K562 (cell line): Measurements from ENCODE around the gene ARL3. TPM values are rescaled to one million over a fixed set of nuclear protein-coding genes. Genes with fewer than 3 reads are reported as not detected.

Experiments used
- CBX1 ChIP-seq: sonication (generic); IDR thresholded peaks from 2 replicates; pipeline ENCODE4 v1.6.1; 2016; ENCODE audit warnings: antibody characterized with exemption, low read depth, mild to moderate bottlenecking
- CREB3 ChIP-seq: fragments of 450-650 bp; conservative IDR thresholded peaks from 2 replicates; pipeline ENCODE4 v1.6.1; 2016; ENCODE audit warnings: missing genetic modification characterization, low read depth, mild to moderate bottlenecking, missing compliant biosample characterization, moderate library complexity
- FOXA1 ChIP-seq: fragments of 450-650 bp; IDR thresholded peaks from 2 replicates; pipeline ENCODE4 v1.6.1; 2016; ENCODE audit warnings: mild to moderate bottlenecking, borderline replicate concordance
- MTA1 ChIP-seq: fragments of 450-650 bp; IDR thresholded peaks from 2 replicates; pipeline ENCODE4 v1.6.1; 2017; ENCODE audit warnings: borderline replicate concordance
- NCOA4 ChIP-seq: fragments of 450-650 bp; IDR thresholded peaks from 2 replicates; pipeline ENCODE4 v1.6.1; 2018; ENCODE audit warnings: mild to moderate bottlenecking; ENCODE audit not compliant: partially characterized antibody
- NFRKB ChIP-seq: fragments of 450-650 bp; IDR thresholded peaks from 2 replicates; pipeline ENCODE4 v1.6.1; 2016; ENCODE audit warnings: low read depth
- RFX7 ChIP-seq: fragments of 250-450 bp; sonication (Bioruptor Pico); IDR thresholded peaks from 2 replicates; pipeline ENCODE4 v1.5.1; 2021; ENCODE audit warnings: mild to moderate bottlenecking
- SIRT6 ChIP-seq: IDR thresholded peaks from one replicate; pipeline ENCODE4 v1.6.1; 2012; ENCODE audit warnings: low read depth, mild to moderate bottlenecking, control low read depth, inconsistent platforms, low read length, moderate library complexity
- TAF9B ChIP-seq: fragments of 450-650 bp; IDR thresholded peaks from 2 replicates; pipeline ENCODE4 v1.6.1; 2018; ENCODE audit warnings: mild to moderate bottlenecking; ENCODE audit not compliant: partially characterized antibody
- XRCC3 ChIP-seq: fragments of 450-650 bp; IDR thresholded peaks from 2 replicates; pipeline ENCODE4 v1.6.1; 2017; ENCODE audit warnings: mild to moderate bottlenecking, moderate library complexity
- ZNF311 ChIP-seq: fragments of 250-450 bp; sonication (Bioruptor Pico); IDR thresholded peaks from 2 replicates; pipeline ENCODE4 v1.4.0; 2020; ENCODE audit warnings: mild to moderate bottlenecking, moderate library complexity
- ZNF511 ChIP-seq: sonication (generic); formaldehyde crosslinking; IDR thresholded peaks from 2 replicates; pipeline ENCODE4 v1.8.0; 2022; ENCODE audit warnings: mild to moderate bottlenecking, missing genetic modification reagents
- ZNF551 ChIP-seq: fragments of 250-450 bp; sonication (Bioruptor Pico); IDR thresholded peaks from 2 replicates; pipeline ENCODE4 v1.5.0; 2021; ENCODE audit warnings: mild to moderate bottlenecking, moderate library complexity
- ZNF592 ChIP-seq: fragments of 450-650 bp; IDR thresholded peaks from 2 replicates; pipeline ENCODE4 v1.6.1; 2017; ENCODE audit warnings: antibody characterized with exemption, mild to moderate bottlenecking
- ZNF764 ChIP-seq: fragments of 250-450 bp; sonication (Bioruptor Pico); IDR thresholded peaks from 2 replicates; pipeline ENCODE4 v1.4.0; 2020; ENCODE audit warnings: low read depth, mild to moderate bottlenecking, moderate library complexity
- ZNF830 ChIP-seq: fragments of 250-450 bp; sonication (Bioruptor Pico); IDR thresholded peaks from 2 replicates; pipeline ENCODE4 v1.5.0; 2021; ENCODE audit warnings: mild to moderate bottlenecking
- polyA plus RNA-seq, 8 experiments: library from polyadenylated mRNA; depleted of rRNA in 4 of 8; stranded (reverse) in 5 of 8; unstranded in 3 of 8; fragments of >200 nt; fragmentation: Nextera tagmentation in 2 of 8; fragmentation: Illumina TruSeq in 1 of 8; extraction: Ambion mirVana in 2 of 8; extraction: Trizol in 1 of 8; gene quantifications; 2 replicates each; pipeline versions ENCODE4 v1.2.1 to v1.2.3, GENCODE V29; 2011 to 2014; ENCODE audit warnings: inconsistent platforms in 1 of 8, missing spikeins in 1 of 8
- total RNA-seq, 7 experiments: library from RNA; depleted of rRNA in 6 of 7; stranded (reverse); fragments of >200 nt in 6 of 7; fragmentation: Illumina TruSeq in 2 of 7; extraction: Trizol in 2 of 7; gene quantifications; 2 replicates each; pipeline versions ENCODE4 v1.2.1 to v1.2.3, GENCODE V29; 2011 to 2021; ENCODE audit warnings: low replicate concordance in 1 of 7
- TF ChIP-seq, protein P1 (sequence below): sonication (generic); formaldehyde crosslinking; IDR thresholded peaks from 2 replicates; pipeline ENCODE4 v1.8.1; 2022; ENCODE audit warnings: missing genetic modification reagents
- TF ChIP-seq, protein P2 (sequence below): fragments of 200-800 bp; sonication (Bioruptor generic); IDR thresholded peaks from 2 replicates; pipeline ENCODE4 v1.6.1; 2017; ENCODE audit warnings: missing genetic modification characterization, missing compliant biosample characterization

ARL3 gene
- total and polyA plus RNA-seq, 9 of the 15 experiments (the other 6 are each of a cell fraction or from before 2014, with no cell fraction given) = 2.9 to 8.9 (median 4.8) TPM

DNA sequence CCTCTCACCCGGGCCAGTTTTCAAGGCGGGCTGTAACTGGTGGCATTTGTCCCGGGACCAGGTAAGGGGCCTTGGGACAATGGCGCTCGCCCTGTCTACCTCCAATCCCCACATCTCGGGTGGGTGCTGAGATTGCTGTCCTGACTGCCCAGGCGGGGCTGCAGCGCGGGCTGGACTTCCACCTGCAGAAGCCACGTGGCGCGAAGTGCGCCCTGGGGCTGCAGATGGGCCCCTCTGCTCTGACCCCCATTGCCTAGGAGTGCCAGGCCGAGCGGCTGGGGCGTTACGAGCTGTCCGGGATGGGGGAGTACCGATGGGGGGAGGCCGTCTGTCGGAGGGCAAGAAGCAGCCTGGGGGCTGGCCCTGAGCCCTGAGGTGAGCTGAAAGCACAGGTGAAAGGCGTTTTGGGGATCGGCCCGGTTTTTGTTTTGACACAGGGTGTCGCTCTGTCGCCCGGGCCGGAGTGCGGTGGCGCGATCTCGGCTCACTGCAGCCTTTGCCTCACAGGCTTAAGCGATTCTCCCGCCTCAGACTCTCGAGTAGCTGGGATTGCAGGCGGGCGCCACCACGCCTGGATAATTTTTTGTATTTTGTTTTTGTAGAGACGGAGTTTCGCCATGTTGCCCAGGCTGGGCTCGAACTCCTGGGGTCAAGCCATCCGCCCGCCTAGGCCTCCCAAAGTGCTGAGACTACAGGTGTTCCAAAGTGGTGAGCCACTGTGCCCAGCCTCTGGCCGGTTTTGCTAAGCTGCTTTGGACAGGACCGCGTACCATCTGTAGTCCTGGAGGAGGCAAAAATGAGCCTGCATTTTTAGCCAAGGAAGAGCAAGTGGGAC is 641 bp upstream of the ARL3 start, which contains the start of gene SFXN2 (continued):
- TF ChIP-seq ZNF830 (no peak), ZNF511 (peak; percentile 54; the same call in 1 of the 2 replicates), MTA1 (no peak), TAF9B (peak; percentile 59), ZNF311 (CRISPR knock-in tag) (no peak), ZNF592 (no peak), SIRT6 (no peak), NFRKB (no peak), FOXA1 (no peak), NCOA4 (no peak), RFX7 (CRISPR knock-in tag) (no peak), CREB3 (tag) (no peak), CBX1 (no peak), XRCC3 (no peak), ZNF764 (no peak), ZNF551 (no peak)
- TF ChIP-seq, protein P1, sequence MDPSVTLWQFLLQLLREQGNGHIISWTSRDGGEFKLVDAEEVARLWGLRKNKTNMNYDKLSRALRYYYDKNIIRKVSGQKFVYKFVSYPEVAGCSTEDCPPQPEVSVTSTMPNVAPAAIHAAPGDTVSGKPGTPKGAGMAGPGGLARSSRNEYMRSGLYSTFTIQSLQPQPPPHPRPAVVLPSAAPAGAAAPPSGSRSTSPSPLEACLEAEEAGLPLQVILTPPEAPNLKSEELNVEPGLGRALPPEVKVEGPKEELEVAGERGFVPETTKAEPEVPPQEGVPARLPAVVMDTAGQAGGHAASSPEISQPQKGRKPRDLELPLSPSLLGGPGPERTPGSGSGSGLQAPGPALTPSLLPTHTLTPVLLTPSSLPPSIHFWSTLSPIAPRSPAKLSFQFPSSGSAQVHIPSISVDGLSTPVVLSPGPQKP (CRISPR knock-in tag) = no peak
- TF ChIP-seq, protein P2, sequence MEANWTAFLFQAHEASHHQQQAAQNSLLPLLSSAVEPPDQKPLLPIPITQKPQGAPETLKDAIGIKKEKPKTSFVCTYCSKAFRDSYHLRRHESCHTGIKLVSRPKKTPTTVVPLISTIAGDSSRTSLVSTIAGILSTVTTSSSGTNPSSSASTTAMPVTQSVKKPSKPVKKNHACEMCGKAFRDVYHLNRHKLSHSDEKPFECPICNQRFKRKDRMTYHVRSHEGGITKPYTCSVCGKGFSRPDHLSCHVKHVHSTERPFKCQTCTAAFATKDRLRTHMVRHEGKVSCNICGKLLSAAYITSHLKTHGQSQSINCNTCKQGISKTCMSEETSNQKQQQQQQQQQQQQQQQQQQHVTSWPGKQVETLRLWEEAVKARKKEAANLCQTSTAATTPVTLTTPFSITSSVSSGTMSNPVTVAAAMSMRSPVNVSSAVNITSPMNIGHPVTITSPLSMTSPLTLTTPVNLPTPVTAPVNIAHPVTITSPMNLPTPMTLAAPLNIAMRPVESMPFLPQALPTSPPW (CRISPR knock-in tag) = 0 out of 2 replicates have a peak, but pooled peaks have one; percentile 27
